Myocyte (in vitro differentiated cells): ENCODE measurements around the gene KLHL29. TPM values are rescaled to one million over a fixed set of nuclear protein-coding genes. Genes with fewer than 3 reads are reported as not detected.
A peak's percentile ranks its signal among the peaks of the same experiment; 100 is the strongest.

Source experiments
- DNase-seq: peaks from one replicate; pipeline ENCODE4 v3.0.0-alpha.2; 2012; ENCODE audit warnings: low read depth
- total RNA-seq: library from RNA; depleted of rRNA; stranded (reverse); fragments of >200 nt; gene quantifications from 2 replicates; pipeline ENCODE4 v1.2.3, GENCODE V29; 2014

Gene KLHL29
- total RNA-seq, 1 donor from 2014 or later, result 3.6 TPM

GRCh38 chr2:23751747-23752265, 366.8 kb downstream of the KLHL29 start:
- no peak for DNase-seq

- no peak for DNase-seq
Measured at GRCh38 chr2:23753291-23754010, 368.5 kb downstream of the KLHL29 start.

DNA sequence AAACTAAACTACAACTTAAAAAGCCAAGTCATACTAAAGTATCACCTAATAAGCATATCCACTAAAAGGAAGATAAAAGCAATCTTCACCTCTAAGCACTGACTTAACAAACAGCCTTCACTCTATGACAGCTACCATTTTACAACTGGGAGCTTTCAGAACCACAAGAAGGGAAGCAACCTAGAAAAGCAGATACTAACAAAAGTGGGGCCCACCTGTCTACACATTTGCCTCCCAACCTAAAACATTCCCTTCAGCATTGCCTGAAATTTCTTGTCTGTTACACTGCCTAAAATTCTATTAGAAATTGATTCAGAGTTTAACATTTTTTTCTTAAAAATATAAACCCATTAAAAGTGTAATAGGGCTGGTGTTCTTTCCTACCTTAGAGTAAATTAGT, 370.0 kb downstream of the KLHL29 start:
- no peak for DNase-seq

DNA sequence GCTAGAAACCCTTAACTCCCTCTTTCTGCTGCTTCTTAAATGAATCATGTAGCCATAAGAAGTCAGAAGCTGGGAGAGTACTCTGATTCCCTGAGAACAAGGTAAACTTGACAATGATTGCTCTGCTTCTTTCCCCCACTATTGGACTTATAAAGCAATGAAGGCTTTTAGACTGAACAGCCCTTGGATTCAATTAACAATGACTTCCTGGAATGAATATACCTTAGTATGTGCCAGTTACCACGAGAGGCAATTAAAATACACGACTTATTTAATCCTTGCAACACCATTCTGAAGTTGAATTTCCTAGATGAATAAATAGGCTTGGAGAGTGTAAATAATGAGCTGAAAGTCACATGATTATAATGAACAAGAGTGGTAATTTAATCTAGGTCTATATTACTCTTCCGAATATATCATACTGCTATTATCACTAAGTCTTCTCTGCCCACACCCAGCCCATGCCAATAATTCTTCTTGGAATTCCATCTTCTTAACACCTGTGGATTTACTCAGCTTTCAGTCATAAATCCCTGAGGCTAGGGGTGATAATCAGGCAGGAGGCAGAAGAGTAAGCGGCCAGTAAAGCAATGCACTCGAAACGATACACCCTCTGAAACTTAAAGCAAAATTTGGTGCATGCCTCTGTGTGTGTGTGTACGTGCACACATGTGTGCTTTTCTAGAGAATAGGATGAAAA, 371.8 kb downstream of the KLHL29 start:
- DNase-seq, result no peak

DNA sequence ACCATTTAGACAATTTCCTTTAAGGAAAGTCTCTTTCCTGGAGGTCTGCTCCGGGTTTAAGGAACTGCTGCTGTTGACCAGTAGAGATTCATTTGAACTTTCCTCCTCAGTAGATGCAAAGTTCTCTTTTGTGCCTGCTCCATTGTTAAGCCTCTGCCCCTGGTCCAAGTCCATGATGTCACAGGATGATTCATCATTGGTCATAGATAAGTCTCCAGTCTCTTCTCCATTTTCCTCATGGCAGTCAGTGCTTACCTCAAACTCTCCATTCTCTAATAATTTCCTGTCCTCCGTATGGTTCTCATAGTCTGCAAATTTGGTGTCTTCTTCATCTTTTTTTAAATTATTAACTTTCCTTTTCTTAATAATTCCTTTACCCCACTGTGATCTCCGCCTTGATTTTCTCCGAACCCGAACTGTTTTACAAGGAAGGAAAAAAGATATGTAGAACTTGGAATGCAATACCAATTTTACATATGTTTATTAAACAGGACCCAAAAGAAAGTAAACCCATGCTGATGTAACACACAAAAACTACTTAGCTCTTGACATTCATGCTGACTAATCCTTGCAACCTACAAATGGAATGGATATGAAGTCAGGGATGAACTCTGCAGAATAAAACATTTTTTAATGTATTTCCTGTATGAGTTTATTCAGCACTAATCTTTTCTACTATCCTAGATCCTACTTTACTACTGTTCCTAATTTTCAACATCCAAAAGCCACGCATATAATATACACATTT, 372.9 kb downstream of the KLHL29 start:
- DNase-seq, result peak; percentile 53
